Uterus (tissue), 2 donors: ENCODE data around the gene PGBD5.

ENCODE experiments used
- CTCF ChIP-seq, 4 experiments: fragments of 200-600 bp in 2 of 4; fragments of 450-650 bp in 2 of 4; sonication (generic) in 2 of 4; IDR thresholded peaks; one replicate each; pipeline ENCODE4 v1.5.1; 2016 to 2019; ENCODE audit warnings: antibody characterized with exemption in 4 of 4, mild to moderate bottlenecking in 2 of 4, moderate library complexity in 1 of 4
- POLR2A ChIP-seq, 2 donors: fragments of 450-650 bp; IDR thresholded peaks; one replicate each; pipeline ENCODE4 v1.6.1; 2016; ENCODE audit warnings: antibody characterized with exemption in 2 of 2, mild to moderate bottlenecking in 1 of 2, moderate library complexity in 1 of 2

GRCh38 chr1:230384380-230385157, 41.6 kb downstream of the PGBD5 start:
- TF ChIP-seq CTCF (IDR thresholded peaks at IDR 0.05) (no peak), POLR2A (IDR thresholded peaks at IDR 0.05) (no peak)
